HG03575 (cell line): ENCODE results near the gene SEPTIN1.
"Not testable (repeated sequence)": the region's sequence is repeated elsewhere in the genome, so short reads cannot be mapped to it uniquely, and the experiment has no call there.

Experiments used
- ATAC-seq: cut with Tn5 transposase; IDR thresholded peaks from one replicate; pipeline ENCODE4 v1.9.1; 2021; ENCODE audit not compliant: unreplicated experiment, insufficient number of reproducible peaks, low FRiP score; ENCODE audit errors: extremely low read depth

The SEPTIN1 gene

GRCh38 chr16:30350134-30350871 lies 32.1 kb downstream of the SEPTIN1 start:
- no peak for ATAC-seq

GRCh38 chr16:30349675-30350074 lies 32.7 kb downstream of the SEPTIN1 start:
- no peak for ATAC-seq

GRCh38 chr16:30348929-30349328 lies 33.4 kb downstream of the SEPTIN1 start:
- ATAC-seq, result no peak

- no peak for ATAC-seq
Observed at GRCh38 chr16:30348113-30348512, 34.2 kb downstream of the SEPTIN1 start.

GRCh38 chr16:30346286-30346685 lies 36.1 kb downstream of the SEPTIN1 start:
- ATAC-seq, result no peak

GRCh38 chr16:30343491-30343820 lies 38.9 kb downstream of the SEPTIN1 start:
- not testable (repeated sequence) for ATAC-seq

- no peak for ATAC-seq
Observed at GRCh38 chr16:30342751-30343490, 39.4 kb downstream of the SEPTIN1 start.

- ATAC-seq, result not testable (repeated sequence)
Observed at GRCh38 chr16:30341971-30342370, 40.4 kb downstream of the SEPTIN1 start.

- ATAC-seq, result no peak
Observed at GRCh38 chr16:30340621-30341020, 41.7 kb downstream of the SEPTIN1 start.

DNA sequence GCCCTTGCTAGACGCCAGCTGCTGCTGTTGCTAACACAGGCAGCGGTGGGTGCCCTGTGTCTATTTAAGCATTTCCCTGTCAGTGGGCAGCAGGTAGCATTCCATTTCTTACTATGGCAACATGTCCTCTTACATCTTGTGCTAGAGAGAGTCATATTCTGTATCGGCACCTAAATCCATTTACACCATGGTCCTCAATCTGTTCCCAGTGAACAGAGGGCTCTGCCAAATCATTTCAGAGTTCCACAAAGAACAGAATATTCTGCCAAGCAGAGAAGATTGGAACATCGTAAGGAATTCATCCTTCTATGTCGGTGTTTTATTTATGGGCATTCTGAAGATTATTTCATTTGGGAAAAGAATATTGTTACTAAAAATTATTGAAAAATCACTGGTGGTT lies 43.6 kb downstream of the SEPTIN1 start:
- not testable (repeated sequence) for ATAC-seq

DNA sequence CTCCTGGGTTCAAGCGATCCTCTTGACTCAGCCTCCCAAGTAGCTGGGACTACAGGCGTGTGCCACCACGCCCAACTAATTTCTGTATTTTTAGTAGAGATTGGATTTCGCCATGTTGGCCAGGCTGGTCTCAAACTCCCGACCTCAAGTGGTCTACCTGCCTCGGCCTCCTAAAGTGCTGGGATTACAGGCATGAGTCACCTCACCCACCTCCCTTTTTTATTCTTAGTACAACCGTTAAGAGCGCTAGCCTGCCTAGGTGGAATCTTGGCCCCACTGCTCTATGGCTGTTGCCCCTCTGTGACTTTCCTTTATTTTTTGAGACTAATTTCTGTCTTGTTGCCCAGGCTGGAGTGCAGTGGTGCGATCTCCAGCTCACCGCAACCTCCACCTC lies 44.4 kb downstream of the SEPTIN1 start:
- ATAC-seq, result not testable (repeated sequence)

- no peak for ATAC-seq
Observed at GRCh38 chr16:30335598-30336474, 46.5 kb downstream of the SEPTIN1 start.

GRCh38 chr16:30335028-30335597 lies 47.2 kb downstream of the SEPTIN1 start:
- not testable (repeated sequence) for ATAC-seq

DNA sequence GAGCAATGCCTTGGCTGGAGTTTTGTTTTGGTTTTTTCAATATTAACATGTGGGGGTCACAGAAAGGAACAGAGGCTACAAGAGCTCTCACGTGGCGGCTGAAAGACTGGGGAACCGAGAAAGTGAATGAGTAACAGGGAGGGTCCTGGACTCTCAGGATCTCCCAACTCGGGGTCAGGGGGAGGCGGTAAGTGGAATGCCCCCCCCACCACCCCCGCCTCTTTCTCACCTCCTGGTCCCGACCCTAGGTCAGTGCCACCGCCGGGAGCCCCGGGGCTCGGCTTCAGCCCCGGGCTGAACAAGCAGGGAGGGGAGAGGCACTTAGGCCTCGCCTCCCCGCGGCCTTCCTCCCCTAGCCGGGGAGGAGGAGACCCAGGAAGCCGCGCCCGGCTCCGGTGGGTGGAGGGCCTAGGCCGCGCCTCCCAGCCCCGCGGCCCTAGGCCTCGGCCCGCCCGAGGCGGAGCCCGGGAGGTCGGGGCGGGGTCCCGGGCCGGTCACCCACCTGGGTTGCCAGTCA lies 47.8 kb downstream of the SEPTIN1 start:
- not testable (repeated sequence) for ATAC-seq
